Measurements from ENCODE around the gene SPRR1B. TPM values are rescaled to one million over a fixed set of nuclear protein-coding genes. Genes with fewer than 3 reads are reported as not detected.
A peak's percentile ranks its signal among the peaks of the same experiment; 100 is the strongest.

SPRR1B gene
- total RNA-seq, 1 experiment from 2014 or later: not detected

GRCh38 chr1:153032677-153033308, 1.8 kb downstream of the SPRR1B start:
- ChIA-PET CTCF (interaction anchor here (0.6 to 2.0 kb wide), 15 partner anchors 11 to 162 kb away, joined by 3 to 14 read pairs (median 3); partner anchors contain the start of gene SMCP), POLR2A (no interaction called here)
- Mint-ChIP-seq H3K9me3 (peaks cover 9% of the 10 kb centered on the region), H3K27ac (no peak overlapping the region), H3K4me3 (no peak overlapping the region), H3K27me3 (ENCODE audit: low read depth) (no peaks in the 10 kb centered on the region), H3K36me3 (no peaks in the 10 kb centered on the region), H3K4me1 (peaks cover 14% of the 10 kb centered on the region)
- ATAC-seq (peak; percentile 99), DNase-seq (ENCODE audit: low spot score) (peak; percentile 59)
- TF ChIP-seq MYBL2 (CRISPR knock-in tag; IDR thresholded peaks at IDR 0.05): no peak
- TF ChIP-seq ELF4 (CRISPR knock-in tag; IDR thresholded peaks at IDR 0.05; ENCODE audit: low read depth): no peak
- no peak for TF ChIP-seq GABPB1 (CRISPR knock-in tag; IDR thresholded peaks at IDR 0.05)
- no peak for TF ChIP-seq JUN (CRISPR knock-in tag; IDR thresholded peaks at IDR 0.05)
- TF ChIP-seq NFYB (CRISPR knock-in tag; conservative IDR thresholded peaks at IDR 0.05; ENCODE audit: low read depth): no peak
- no peak for TF ChIP-seq ZNF219 (CRISPR knock-in tag; IDR thresholded peaks at IDR 0.05; ENCODE audit: borderline replicate concordance)
- TF ChIP-seq PRDM15 (CRISPR knock-in tag; IDR thresholded peaks at IDR 0.05): no peak
- no peak for TF ChIP-seq E2F1 (CRISPR knock-in tag; IDR thresholded peaks at IDR 0.05)
- no peak for TF ChIP-seq GRHL2 (CRISPR knock-in tag; IDR thresholded peaks at IDR 0.05; ENCODE audit: insufficient replicate concordance, severe bottlenecking)
- TF ChIP-seq RORB (CRISPR knock-in tag; IDR thresholded peaks at IDR 0.05): no peak
- TF ChIP-seq, protein P1, sequence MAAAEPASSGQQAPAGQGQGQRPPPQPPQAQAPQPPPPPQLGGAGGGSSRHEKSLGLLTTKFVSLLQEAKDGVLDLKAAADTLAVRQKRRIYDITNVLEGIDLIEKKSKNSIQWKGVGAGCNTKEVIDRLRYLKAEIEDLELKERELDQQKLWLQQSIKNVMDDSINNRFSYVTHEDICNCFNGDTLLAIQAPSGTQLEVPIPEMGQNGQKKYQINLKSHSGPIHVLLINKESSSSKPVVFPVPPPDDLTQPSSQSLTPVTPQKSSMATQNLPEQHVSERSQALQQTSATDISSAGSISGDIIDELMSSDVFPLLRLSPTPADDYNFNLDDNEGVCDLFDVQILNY (CRISPR knock-in tag; IDR thresholded peaks at IDR 0.05): no peak
- no peak for TF ChIP-seq ESRRA (CRISPR knock-in tag; IDR thresholded peaks at IDR 0.05; ENCODE audit: borderline replicate concordance)
- TF ChIP-seq ZNF232 (CRISPR knock-in tag; IDR thresholded peaks at IDR 0.05): no peak
- no peak for TF ChIP-seq FOXJ3 (CRISPR knock-in tag; IDR thresholded peaks at IDR 0.05; ENCODE audit: borderline replicate concordance)
- no peak for TF ChIP-seq ZNF121 (CRISPR knock-in tag; IDR thresholded peaks at IDR 0.05)
- no peak for TF ChIP-seq HMGA2 (CRISPR knock-in tag; IDR thresholded peaks at IDR 0.05)
- TF ChIP-seq ZBTB21 (CRISPR knock-in tag; IDR thresholded peaks at IDR 0.05; ENCODE audit: borderline replicate concordance): no peak
- TF ChIP-seq, protein P2, sequence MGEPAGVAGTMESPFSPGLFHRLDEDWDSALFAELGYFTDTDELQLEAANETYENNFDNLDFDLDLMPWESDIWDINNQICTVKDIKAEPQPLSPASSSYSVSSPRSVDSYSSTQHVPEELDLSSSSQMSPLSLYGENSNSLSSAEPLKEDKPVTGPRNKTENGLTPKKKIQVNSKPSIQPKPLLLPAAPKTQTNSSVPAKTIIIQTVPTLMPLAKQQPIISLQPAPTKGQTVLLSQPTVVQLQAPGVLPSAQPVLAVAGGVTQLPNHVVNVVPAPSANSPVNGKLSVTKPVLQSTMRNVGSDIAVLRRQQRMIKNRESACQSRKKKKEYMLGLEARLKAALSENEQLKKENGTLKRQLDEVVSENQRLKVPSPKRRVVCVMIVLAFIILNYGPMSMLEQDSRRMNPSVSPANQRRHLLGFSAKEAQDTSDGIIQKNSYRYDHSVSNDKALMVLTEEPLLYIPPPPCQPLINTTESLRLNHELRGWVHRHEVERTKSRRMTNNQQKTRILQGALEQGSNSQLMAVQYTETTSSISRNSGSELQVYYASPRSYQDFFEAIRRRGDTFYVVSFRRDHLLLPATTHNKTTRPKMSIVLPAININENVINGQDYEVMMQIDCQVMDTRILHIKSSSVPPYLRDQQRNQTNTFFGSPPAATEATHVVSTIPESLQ (CRISPR knock-in tag; IDR thresholded peaks at IDR 0.05): no peak
- TF ChIP-seq, protein P3, sequence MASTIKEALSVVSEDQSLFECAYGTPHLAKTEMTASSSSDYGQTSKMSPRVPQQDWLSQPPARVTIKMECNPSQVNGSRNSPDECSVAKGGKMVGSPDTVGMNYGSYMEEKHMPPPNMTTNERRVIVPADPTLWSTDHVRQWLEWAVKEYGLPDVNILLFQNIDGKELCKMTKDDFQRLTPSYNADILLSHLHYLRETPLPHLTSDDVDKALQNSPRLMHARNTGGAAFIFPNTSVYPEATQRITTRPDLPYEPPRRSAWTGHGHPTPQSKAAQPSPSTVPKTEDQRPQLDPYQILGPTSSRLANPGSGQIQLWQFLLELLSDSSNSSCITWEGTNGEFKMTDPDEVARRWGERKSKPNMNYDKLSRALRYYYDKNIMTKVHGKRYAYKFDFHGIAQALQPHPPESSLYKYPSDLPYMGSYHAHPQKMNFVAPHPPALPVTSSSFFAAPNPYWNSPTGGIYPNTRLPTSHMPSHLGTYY (CRISPR knock-in tag; IDR thresholded peaks at IDR 0.05): no peak
- TF ChIP-seq FOXK1 (CRISPR knock-in tag; IDR thresholded peaks at IDR 0.05): no peak

Data from WTC11 (cell line).